SJCRH30 (cell line): ENCODE results near the gene ASXL3. TPM values are rescaled to one million over a fixed set of nuclear protein-coding genes. Genes with fewer than 3 reads are reported as not detected.
A peak's percentile ranks its signal among the peaks of the same experiment; 100 is the strongest.

Experiments
- DNase-seq, 2 experiments: peaks; one replicate each; pipeline ENCODE4 v3.0.0-alpha.2; 2015 to 2020
- H3K27ac ChIP-seq: fragments of 250-450 bp; sonication (Bioruptor Pico); 2 replicates; pipeline ENCODE4 v1.5.1; 2020; ENCODE audit warnings: mild to moderate bottlenecking, moderate library complexity
- H3K27me3 ChIP-seq: fragments of 250-450 bp; sonication (Bioruptor Pico); 2 replicates; pipeline ENCODE4 v1.5.1; 2020; ENCODE audit warnings: mild to moderate bottlenecking, moderate library complexity
- H3K36me3 ChIP-seq: fragments of 250-450 bp; sonication (Bioruptor Pico); 2 replicates; pipeline ENCODE4 v1.5.1; 2020; ENCODE audit warnings: mild to moderate bottlenecking, moderate library complexity
- H3K4me1 ChIP-seq: fragments of 250-450 bp; sonication (Bioruptor Pico); 2 replicates; pipeline ENCODE4 v1.5.1; 2020; ENCODE audit warnings: mild to moderate bottlenecking, moderate library complexity
- H3K4me3 ChIP-seq: fragments of 250-450 bp; sonication (Bioruptor Pico); 2 replicates; pipeline ENCODE4 v1.5.1; 2020; ENCODE audit warnings: mild to moderate bottlenecking, moderate library complexity
- H3K9me3 ChIP-seq: fragments of 250-450 bp; sonication (Bioruptor Pico); replicated peaks from 2 replicates; pipeline ENCODE4 v1.5.1; 2020; ENCODE audit warnings: mild to moderate bottlenecking, moderate library complexity
- total RNA-seq: library from RNA; depleted of rRNA; stranded (reverse); fragments of >200 nt; shearing (Covaris generic); gene quantifications from 2 replicates; pipeline ENCODE4 v1.2.3, GENCODE V29; 2014

The ASXL3 gene
- total RNA-seq, 1 experiment from 2014 or later, result not detected

DNA sequence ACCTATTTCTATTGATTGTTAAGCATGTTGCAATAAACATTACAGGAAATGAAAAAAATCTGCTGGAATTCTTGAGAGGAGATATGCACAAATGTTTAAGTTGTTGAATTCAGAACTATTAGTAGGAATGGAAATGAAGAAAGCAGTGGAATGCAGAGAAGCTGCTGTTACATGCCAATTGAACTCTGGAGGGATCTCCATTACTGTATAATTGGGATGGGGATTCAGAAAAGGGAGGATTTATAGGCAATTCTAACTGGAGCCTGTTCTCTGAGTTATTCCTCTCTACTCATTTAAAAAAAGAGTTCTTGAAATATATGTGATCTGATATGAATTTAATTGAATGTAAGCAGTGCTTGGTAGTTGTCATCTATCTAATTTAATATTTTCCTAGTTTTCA lies 2.6 kb upstream of the ASXL3 start:
- no peaks in the 10 kb centered on the region for H3K4me1 ChIP-seq
- H3K27ac ChIP-seq, result no peak overlapping the region
- H3K4me3 ChIP-seq, result no peak overlapping the region
- H3K9me3 ChIP-seq, result no peaks in the 10 kb centered on the region
- no peaks in the 10 kb centered on the region for H3K36me3 ChIP-seq
- peaks cover 13% of the 10 kb centered on the region for H3K27me3 ChIP-seq
- DNase-seq, result no peak

DNA sequence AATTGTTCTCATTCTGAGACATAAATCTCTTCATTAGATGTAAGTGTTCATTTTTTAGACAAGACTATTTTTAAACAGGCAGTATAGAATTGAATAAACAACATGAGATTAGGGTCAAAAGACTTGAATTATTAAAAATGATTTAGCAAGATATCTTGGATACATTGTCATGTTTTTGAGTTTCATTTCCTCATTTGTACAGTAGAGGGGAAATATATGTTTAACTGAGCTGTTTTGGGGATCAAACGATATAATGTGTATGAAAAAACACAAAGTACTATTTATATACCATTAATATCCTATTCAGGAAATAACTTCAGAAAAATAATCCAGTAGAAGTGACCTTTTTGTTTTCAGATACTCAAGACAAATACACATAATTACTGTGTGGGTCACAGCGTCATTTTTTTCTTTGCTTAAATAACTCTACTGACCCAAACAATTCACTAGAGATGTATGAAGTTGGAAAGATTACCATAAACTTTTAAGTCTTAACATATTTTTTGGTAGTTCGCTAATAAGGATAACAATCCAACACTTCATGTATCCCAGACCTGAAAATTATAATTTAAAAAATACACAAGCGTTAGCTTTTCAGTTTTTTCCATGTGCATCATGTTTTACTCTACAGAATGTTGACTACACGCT lies 896 bp upstream of the ASXL3 start:
- H3K9me3 ChIP-seq, result no peaks in the 10 kb centered on the region
- DNase-seq, result no peak
- no peaks in the 10 kb centered on the region for H3K36me3 ChIP-seq
- H3K4me1 ChIP-seq, result no peaks in the 10 kb centered on the region
- peak overlapping the region; percentile 60 for H3K4me3 ChIP-seq
- H3K27ac ChIP-seq, result no peak overlapping the region
- H3K27me3 ChIP-seq, result peaks cover 13% of the 10 kb centered on the region

DNA sequence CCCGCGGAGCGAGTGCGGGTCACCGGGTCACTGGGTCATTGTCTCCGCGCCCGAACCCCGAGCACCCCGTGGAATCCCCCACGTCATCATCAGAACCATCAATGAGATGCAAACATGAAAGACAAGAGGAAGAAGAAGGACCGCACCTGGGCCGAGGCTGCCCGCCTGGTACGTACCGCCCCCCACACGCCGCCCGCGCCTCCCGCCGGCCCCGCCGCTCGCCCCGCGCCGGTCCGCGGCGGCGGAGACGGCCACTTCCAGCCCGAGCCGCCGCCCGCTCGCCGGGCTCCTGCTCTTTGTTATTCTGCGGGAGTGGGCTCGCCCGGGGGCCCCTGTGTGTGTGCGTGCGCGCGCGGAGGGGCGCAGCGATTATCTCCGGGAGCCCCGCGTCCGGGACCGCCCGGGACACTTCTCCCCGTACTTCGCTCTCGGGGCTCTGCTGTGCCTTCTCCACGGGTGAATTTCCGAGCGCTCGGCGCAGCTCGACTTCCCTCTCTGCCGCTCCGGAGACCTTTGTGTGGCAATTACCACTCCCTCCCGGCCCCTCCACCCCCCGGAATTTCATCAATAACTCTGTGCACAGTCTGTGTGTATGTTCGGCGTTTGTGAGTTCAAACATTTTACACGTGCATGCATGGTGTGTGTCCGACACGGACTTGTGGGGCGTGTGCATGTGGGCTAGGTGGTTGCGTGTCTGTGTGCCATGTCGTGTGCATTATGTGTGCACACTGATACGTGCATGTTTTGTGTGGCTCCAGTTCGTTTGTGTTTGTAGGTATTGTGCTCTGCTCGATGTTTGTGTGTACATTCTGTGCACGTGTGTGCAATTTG lies 714 bp downstream of the ASXL3 start:
- Histone ChIP-seq H3K27me3 (peaks cover 13% of the 10 kb centered on the region), H3K36me3 (no peaks in the 10 kb centered on the region), H3K27ac (no peak overlapping the region), H3K4me1 (no peaks in the 10 kb centered on the region), H3K9me3 (no peaks in the 10 kb centered on the region), H3K4me3 (peak overlapping the region; percentile 28; the same call in 1 of the 2 replicates)
- no peak for DNase-seq

DNA sequence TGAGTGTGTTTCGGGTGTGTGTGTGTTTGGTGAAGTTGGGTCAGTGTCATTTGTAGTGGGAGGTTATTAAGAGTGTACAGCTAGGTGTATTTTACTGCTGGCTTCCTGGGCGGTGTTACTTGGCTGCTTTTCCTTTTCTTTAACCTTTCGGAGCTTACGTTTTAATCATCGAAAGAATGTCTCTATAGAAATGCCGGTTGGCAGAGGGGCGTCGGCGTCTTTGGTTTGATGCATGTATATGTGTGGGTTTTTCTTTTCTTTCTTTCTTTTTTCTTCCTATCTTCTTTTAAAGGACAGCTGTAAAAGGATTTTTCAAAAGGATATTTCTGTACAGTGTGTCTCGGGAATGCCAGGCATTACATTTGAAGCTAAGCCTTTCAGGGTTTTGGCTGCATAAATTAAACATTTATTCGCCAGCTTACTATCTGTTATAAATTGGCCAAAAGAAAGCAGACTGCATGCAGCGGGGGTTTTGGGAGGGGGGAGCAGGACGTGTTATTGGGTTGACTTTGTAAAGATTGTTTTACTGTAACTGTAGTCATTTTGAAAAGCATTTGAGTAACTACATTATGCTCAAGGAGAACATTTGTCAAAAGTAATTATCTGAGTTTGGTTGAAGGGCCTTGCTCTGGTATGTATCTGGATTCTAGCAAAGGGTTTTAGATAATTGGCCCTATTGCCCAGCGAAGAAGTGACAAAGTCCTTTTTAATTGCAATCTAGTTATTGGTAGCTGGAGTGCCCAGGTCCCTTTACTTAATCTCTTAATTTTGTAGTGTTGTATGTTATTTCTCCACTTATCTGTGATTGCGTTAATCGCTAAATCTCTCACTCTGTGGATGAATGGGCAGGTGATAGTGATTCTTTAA lies 1.6 kb downstream of the ASXL3 start:
- Histone ChIP-seq H3K27me3 (peaks cover 13% of the 10 kb centered on the region), H3K27ac (no peak overlapping the region), H3K4me1 (no peaks in the 10 kb centered on the region), H3K36me3 (no peaks in the 10 kb centered on the region), H3K9me3 (no peaks in the 10 kb centered on the region), H3K4me3 (no peak overlapping the region)
- no peak for DNase-seq

DNA sequence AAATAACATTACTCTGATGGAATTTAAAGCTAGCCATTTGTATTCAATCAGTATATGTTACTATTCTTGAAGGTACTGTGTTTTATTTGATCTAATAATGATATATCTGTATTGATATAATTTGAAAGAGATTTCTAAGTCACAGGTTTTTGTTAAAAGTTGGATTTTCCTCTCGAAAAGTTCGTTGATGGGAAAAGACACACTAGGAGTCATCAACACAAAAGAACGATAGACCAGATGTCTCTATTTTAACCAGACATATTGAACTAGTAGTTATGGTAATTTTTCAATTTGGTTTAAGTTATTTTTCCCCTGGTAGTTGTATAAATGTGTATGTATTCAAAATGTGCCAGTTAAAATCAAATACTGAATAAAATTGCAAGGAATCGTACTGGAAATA lies 2.5 kb downstream of the ASXL3 start:
- no peaks in the 10 kb centered on the region for H3K36me3 ChIP-seq
- no peak overlapping the region for H3K27ac ChIP-seq
- H3K4me3 ChIP-seq, result no peak overlapping the region
- H3K4me1 ChIP-seq, result no peaks in the 10 kb centered on the region
- DNase-seq, result no peak
- no peaks in the 10 kb centered on the region for H3K9me3 ChIP-seq
- H3K27me3 ChIP-seq, result peaks cover 13% of the 10 kb centered on the region

DNA sequence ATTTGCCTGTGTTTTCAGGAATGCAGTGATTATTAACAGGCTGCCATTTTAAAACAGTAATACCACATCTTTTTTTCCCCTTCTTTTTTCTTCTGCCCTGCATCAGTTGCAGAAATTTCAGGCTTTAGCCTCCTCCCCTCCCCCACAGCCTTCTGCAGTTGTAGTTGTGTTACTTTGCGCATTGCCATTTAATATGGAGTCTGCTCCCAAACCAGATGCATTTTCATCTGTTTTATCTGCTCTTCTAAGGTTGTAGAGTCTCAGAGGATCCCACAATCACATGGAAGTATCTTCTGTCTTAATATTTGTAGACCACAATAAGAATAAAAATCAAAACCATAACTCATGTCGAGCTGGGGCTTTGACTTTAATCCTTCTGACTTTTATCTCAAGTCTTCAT lies 3.8 kb downstream of the ASXL3 start:
- Histone ChIP-seq H3K27me3 (peaks cover 13% of the 10 kb centered on the region), H3K9me3 (no peaks in the 10 kb centered on the region), H3K4me3 (no peak overlapping the region), H3K27ac (no peak overlapping the region), H3K36me3 (no peaks in the 10 kb centered on the region), H3K4me1 (no peaks in the 10 kb centered on the region)
- DNase-seq, result no peak

DNA sequence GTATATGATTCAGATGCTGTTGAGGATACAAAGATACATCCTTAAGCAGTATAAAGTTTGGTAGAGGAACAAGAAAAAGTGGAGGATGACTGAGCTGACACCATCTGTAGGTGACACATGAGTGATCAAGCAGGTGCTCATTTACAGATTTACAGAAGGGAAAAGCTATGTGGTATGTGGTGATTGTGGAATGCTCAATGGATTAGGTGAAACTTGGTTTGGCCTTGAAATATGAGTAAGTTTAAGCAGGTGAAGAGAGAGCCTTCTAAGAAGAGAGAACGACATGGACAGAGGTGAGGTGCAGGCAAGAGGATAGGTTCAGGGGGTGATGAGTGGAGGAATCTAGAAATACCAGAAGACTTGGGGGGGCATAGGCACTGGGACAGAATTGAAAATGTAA lies 5.9 kb downstream of the ASXL3 start:
- Histone ChIP-seq H3K4me3 (no peak overlapping the region), H3K4me1 (no peaks in the 10 kb centered on the region), H3K36me3 (no peaks in the 10 kb centered on the region), H3K27ac (no peak overlapping the region), H3K27me3 (peaks cover 5% of the 10 kb centered on the region), H3K9me3 (no peaks in the 10 kb centered on the region)
- peak in 1 of 2 experiments; percentile 1 for DNase-seq

DNA sequence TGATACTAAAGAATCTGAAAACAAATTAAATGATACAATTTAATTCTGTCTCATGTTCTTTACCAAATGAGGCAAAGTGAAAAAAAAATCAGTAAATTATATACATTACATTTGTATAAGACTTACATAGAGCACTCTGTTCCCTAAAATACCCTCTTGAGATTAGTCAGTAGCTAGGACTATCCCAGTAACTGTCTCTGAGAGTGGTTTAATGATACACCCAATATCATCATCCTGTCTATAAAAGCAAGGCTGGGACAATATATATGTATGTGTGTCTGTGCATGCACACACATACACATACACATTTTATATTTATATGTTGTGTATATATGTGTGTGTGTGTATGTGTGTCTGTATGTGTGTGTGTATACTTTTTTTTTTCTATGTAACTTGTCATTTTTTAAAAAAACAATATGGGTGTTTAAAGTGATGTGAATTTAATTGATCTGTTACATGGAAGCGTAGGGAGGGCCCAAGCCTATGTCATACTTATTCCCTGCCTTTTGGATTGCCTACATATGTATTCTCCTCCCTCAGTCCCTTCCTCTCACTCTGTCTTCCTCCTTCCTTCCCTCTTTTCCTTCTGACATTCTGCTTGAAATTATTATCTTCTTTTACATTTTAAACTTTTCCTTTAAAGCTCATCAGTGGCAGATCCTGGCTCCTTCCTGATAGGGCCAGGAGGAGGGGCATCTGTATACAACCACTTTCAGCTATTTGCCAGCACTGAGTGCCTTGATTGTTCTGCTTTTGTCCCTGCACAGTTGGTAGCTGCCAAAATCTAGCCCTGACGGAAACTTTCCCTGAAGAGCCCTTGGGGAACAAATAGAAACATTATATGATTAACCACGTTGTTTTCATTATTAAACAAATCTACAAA lies 6.8 kb downstream of the ASXL3 start:
- no peak for DNase-seq
- no peaks in the 10 kb centered on the region for H3K9me3 ChIP-seq

DNA sequence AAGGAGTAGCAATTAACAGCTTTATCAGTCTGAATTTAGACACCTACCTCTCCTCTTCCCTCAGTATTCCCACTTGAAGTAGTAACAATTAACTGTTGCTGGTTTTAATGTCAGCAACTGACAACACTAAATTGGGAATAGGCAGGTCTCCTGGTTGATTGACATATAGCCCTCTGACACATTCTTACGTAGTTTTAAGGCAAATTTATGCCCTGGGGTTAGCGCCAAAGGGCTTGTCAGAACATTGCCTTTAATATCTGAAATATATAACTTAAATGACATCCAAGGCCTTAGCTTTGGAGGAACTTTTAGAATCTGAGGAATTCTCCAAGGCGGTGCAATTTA lies 7.4 kb downstream of the ASXL3 start:
- Histone ChIP-seq H3K36me3 (no peaks in the 10 kb centered on the region), H3K9me3 (no peaks in the 10 kb centered on the region), H3K27me3 (no peaks in the 10 kb centered on the region), H3K4me1 (no peaks in the 10 kb centered on the region), H3K27ac (no peak overlapping the region), H3K4me3 (no peak overlapping the region)
- no peak for DNase-seq

More for the DNA sequence above, 6.8 kb downstream of the ASXL3 start:
- H3K27me3 ChIP-seq, result no peaks in the 10 kb centered on the region
- no peak overlapping the region for H3K4me3 ChIP-seq
- H3K27ac ChIP-seq, result no peak overlapping the region
- H3K4me1 ChIP-seq, result no peaks in the 10 kb centered on the region
- H3K36me3 ChIP-seq, result no peaks in the 10 kb centered on the region

DNA sequence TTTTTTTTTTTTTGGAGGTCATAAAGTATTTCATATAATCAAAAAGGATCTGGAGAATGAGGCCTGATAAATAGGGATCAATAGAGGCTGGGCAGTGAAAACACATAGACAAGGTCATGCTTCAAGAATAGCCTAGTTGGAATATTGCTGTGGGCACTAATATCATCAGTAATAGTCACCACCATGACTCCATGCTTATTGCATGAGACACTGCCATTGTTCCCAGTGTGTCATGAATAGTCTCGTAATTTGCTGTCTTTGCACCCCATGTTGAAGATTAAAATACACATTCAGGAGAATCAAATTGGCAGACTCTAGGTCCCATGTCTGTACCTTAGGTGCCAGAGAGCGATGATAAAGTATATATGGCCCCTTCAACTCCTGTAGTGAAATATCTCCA lies 10.3 kb downstream of the ASXL3 start:
- H3K4me3 ChIP-seq, result no peak overlapping the region
- H3K4me1 ChIP-seq, result no peaks in the 10 kb centered on the region
- H3K36me3 ChIP-seq, result no peaks in the 10 kb centered on the region
- H3K27me3 ChIP-seq, result no peaks in the 10 kb centered on the region
- no peaks in the 10 kb centered on the region for H3K9me3 ChIP-seq
- H3K27ac ChIP-seq, result no peak overlapping the region
- DNase-seq, result no peak

DNA sequence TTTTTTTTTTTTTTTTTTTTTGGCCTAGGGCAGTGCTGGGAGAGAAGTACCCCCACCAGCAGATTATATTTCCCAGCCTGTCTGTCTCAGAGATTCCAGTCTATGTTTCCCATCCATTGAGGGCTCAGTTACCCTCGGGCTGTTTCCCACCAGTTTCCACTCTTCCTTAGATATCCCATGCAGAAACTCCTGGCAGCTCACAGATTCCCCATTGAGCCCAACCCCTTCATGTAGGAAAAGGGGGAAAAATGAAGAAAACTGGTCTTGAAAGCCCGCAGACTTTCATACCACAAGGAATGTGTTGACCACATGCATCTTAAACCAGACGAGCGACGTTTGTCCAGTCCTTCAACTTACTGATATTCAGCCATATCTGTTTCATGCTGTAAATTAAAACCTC lies 15.2 kb downstream of the ASXL3 start:
- DNase-seq, result no peak
- Histone ChIP-seq H3K36me3 (no peaks in the 10 kb centered on the region), H3K4me3 (no peak overlapping the region), H3K27me3 (no peaks in the 10 kb centered on the region), H3K27ac (no peak overlapping the region), H3K4me1 (no peaks in the 10 kb centered on the region), H3K9me3 (no peaks in the 10 kb centered on the region)

DNA sequence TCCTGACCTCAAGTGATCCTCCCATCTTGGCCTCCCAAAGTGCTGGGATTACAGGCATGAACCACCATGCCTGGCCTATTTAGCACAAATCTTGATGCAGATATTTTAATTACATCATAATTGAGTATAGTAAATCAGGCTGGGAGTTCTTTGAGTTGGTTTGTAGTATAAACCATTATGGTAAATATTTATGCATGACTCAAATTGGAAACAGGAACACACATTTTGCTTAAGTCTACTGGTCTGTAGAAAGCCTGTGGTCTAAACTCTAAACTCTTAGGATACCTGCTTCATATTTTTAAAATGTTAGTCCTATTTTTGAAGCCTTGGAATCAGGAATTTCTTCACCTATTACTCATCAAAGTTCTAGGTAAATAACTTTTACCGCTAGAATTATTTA lies 16.8 kb downstream of the ASXL3 start:
- Histone ChIP-seq H3K4me1 (no peaks in the 10 kb centered on the region), H3K27me3 (no peaks in the 10 kb centered on the region), H3K27ac (no peak overlapping the region), H3K36me3 (no peaks in the 10 kb centered on the region), H3K4me3 (no peak overlapping the region), H3K9me3 (no peaks in the 10 kb centered on the region)
- DNase-seq, result no peak

DNA sequence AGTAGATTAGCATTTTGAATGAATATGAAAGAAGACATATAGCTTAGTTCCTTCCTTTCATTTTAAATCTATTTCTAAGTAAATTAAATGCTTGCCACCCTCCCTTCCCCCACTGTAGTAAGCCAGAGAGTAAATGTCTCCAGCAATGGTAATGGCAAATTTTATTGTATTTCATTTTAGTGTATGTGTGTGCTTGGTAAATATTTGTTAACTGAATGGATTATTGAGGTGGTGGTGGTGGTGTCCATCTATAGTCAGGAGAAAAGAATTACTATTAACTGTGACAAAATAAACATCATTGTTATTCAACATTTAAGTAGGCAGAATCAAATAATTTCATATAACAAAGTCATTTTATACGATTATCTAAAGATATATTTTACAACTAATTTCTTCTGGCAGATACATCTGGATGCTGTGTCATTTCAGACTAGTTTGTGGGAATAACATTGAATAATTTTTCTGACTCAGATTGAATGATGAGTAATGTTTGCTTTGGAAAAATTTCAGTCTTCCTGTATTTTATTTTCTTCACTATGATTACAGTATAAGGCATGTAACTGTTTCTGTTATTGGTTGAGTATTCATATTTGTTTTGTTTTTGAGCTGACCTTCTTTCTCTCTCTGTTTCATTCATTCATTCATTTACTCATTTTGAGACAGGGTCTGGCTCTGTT lies 18.3 kb downstream of the ASXL3 start:
- Histone ChIP-seq H3K36me3 (no peaks in the 10 kb centered on the region), H3K27ac (no peak overlapping the region), H3K27me3 (no peaks in the 10 kb centered on the region), H3K4me3 (no peak overlapping the region), H3K4me1 (no peaks in the 10 kb centered on the region), H3K9me3 (no peaks in the 10 kb centered on the region)
- no peak for DNase-seq

DNA sequence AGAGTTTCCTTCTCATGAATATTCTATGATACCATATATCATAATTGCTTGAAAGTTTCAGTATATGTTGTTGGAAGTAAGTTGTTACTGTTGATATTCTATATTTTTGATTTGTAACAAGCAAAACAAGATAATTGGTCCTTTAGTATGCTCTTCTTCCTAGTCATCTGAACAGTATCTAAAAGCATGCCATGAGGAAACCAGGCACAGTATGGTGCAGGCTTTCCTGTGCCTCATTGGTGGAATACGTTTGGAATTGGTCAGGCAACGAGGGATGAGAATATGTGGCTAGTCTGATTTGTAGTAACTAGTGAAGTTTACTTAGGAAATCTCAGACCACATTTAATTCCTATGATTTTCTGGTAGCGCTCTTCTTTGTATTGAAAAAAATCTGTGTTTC lies 22.8 kb downstream of the ASXL3 start:
- no peak for DNase-seq
- no peaks in the 10 kb centered on the region for H3K27me3 ChIP-seq
- no peaks in the 10 kb centered on the region for H3K36me3 ChIP-seq
- no peak overlapping the region for H3K4me3 ChIP-seq
- H3K9me3 ChIP-seq, result no peaks in the 10 kb centered on the region
- H3K4me1 ChIP-seq, result no peaks in the 10 kb centered on the region
- no peak overlapping the region for H3K27ac ChIP-seq
